H1 (cell line): Measurements from ENCODE around the gene FIBIN. TPM values are rescaled to one million over a fixed set of nuclear protein-coding genes. Genes with fewer than 3 reads are reported as not detected.

Experiments
- ATF3 ChIP-seq: IDR thresholded peaks from 2 replicates; pipeline ENCODE4 v1.6.1; 2011; ENCODE audit warnings: low read depth, mild to moderate bottlenecking, low read length; ENCODE audit not compliant: insufficient read depth
- BCL11A ChIP-seq, 2 experiments: IDR thresholded peaks; one replicate each; pipeline ENCODE4 v1.6.1; 2011; ENCODE audit warnings: low read depth in 2 of 2, low read length in 2 of 2, mild to moderate bottlenecking in 2 of 2
- CBX5 ChIP-seq: fragments of 300-800, 300-1000 bp; sonication (generic); IDR thresholded peaks from 2 replicates; pipeline ENCODE4 v1.7.1; 2016; ENCODE audit warnings: antibody characterized with exemption, low read length, low read depth
- TAF1 ChIP-seq: IDR thresholded peaks from 2 replicates; pipeline ENCODE4 v1.6.1; 2011; ENCODE audit warnings: mild to moderate bottlenecking, low read depth, low read length
- polyA plus RNA-seq, 7 experiments: library from polyadenylated mRNA; depleted of rRNA in 3 of 7; stranded (reverse) in 5 of 7; unstranded in 2 of 7; fragments of >200 nt in 5 of 7; fragments of 200-250 nt in 2 of 7; gene quantifications; 1 replicate in 5 of 7; 2 replicates in 1 of 7; 4 replicates in 1 of 7; pipeline versions ENCODE4 v1.2.1 to v1.2.3, GENCODE V29; 2011 to 2013; ENCODE audit warnings: missing spikeins in 2 of 7, mixed read lengths in 2 of 7
- total RNA-seq: library from RNA; stranded (reverse); fragmentation: NEBNext Ultra II Directional; extraction: Animal tissue kit (Norgen Biotek cat#: 25700); gene quantifications from 2 replicates; pipeline ENCODE4 v1.2.1, GENCODE V29; 2021
- TF ChIP-seq, protein P1 (sequence below), 3 experiments: IDR thresholded peaks; 1 replicate in 2 of 3; 2 replicates in 1 of 3; pipeline versions ENCODE4 v1.5.1 to v1.6.1; 2011; ENCODE audit warnings: low read length in 3 of 3, mild to moderate bottlenecking in 3 of 3, inconsistent platforms in 2 of 3, low read depth in 1 of 3, moderate library complexity in 1 of 3; ENCODE audit not compliant: insufficient read depth in 1 of 3; ENCODE audit errors: control extremely low read depth in 1 of 3

FIBIN gene
- total and polyA plus RNA-seq, 2 of the 8 experiments (the other 6 are each of a cell fraction or from before 2014, with no cell fraction given): 0.38 to 0.45 TPM

DNA sequence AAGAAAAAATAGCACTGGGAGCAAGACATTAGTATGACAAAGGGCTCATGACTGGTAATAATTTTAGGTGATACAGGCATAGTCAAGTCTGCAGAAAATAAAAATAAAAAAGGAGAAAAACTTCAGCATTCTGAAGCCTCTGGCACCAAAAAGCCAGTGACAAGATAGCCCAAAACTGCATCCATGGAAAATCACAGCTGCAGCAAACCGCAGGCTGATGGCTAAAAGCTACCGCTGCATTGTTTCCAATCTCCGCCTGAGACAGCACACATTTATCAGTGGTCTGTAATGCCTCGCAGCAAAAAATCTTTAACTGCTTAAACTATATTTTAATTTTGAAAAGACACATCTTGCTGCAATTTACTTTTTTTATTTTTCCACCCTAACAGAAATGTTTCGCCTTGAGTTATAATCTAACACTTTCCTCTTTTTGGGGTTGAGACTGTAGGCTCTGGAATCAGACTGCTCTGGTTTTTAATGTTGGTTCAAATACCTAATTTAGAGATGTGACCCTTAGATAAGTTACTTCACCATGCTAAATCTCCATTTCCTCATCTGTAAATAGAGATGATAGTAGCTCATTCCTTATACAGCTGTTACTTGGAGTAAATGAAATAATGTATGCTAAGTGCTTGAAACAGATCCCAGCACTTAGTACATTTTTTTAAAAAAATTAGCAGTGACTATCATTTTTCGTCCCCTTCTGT, 42.0 kb upstream of the FIBIN start (continued):
- TF ChIP-seq CBX5 (no peak), ATF3 (no peak), TAF1 (no peak), BCL11A (IDR thresholded peaks at IDR 0.05; ENCODE audit: low read depth in 2 of 2, low read length in 2 of 2) (no peak)
- TF ChIP-seq, protein P1, sequence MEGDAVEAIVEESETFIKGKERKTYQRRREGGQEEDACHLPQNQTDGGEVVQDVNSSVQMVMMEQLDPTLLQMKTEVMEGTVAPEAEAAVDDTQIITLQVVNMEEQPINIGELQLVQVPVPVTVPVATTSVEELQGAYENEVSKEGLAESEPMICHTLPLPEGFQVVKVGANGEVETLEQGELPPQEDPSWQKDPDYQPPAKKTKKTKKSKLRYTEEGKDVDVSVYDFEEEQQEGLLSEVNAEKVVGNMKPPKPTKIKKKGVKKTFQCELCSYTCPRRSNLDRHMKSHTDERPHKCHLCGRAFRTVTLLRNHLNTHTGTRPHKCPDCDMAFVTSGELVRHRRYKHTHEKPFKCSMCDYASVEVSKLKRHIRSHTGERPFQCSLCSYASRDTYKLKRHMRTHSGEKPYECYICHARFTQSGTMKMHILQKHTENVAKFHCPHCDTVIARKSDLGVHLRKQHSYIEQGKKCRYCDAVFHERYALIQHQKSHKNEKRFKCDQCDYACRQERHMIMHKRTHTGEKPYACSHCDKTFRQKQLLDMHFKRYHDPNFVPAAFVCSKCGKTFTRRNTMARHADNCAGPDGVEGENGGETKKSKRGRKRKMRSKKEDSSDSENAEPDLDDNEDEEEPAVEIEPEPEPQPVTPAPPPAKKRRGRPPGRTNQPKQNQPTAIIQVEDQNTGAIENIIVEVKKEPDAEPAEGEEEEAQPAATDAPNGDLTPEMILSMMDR (IDR thresholded peaks at IDR 0.05; ENCODE audit: control extremely low read depth in 1 of 3, insufficient read depth in 1 of 3, low read depth in 1 of 3, low read length in 3 of 3): no peak
